Natural killer cell (primary cell): ENCODE data around the gene NIP7. TPM values are rescaled to one million over a fixed set of nuclear protein-coding genes. Genes with fewer than 3 reads are reported as not detected.

Source experiments
- ATAC-seq, 3 donors: fragments of 150-1000 bp in 2 of 3; fragments of 200-7000 bp in 1 of 3; cut with Tn5 transposase; 1 replicate in 1 of 3; 2 replicates in 2 of 3; pipeline ENCODE4 v1.10.0; 2021; ENCODE audit warnings: mild to moderate bottlenecking in 2 of 3, moderate library complexity in 2 of 3
- DNase-seq, 2 donors: peaks; one replicate each; pipeline versions ENCODE4 v3.0.0 to v3.0.0-alpha.2; 2013 to 2021; ENCODE audit warnings: mixed read lengths in 1 of 2
- H3K27ac ChIP-seq: one replicate; pipeline ENCODE4 v1.5.1; 2013; ENCODE audit warnings: mild to moderate bottlenecking, low read length
- H3K27me3 ChIP-seq: one replicate; pipeline ENCODE4 v1.6.1; 2013; ENCODE audit warnings: low read length; ENCODE audit not compliant: control insufficient read depth, insufficient read depth
- H3K36me3 ChIP-seq: one replicate; pipeline ENCODE4 v1.6.1; 2013; ENCODE audit warnings: low read length; ENCODE audit not compliant: control insufficient read depth, insufficient read depth
- H3K4me1 ChIP-seq: one replicate; pipeline ENCODE4 v1.6.1; 2013; ENCODE audit warnings: low read length; ENCODE audit not compliant: control insufficient read depth, insufficient read depth
- H3K4me3 ChIP-seq: one replicate; pipeline ENCODE4 v1.5.1; 2013; ENCODE audit warnings: low read length
- H3K9me3 ChIP-seq: one replicate; pipeline ENCODE4 v1.6.1; 2013; ENCODE audit warnings: low read length; ENCODE audit not compliant: control insufficient read depth, insufficient read depth
- H3K27ac Mint-ChIP-seq, 2 donors: one replicate each; pipeline ENCODE4 v1.8.0; 2022; ENCODE audit warnings: mild to moderate bottlenecking in 2 of 2, mixed read lengths in 2 of 2, moderate library complexity in 1 of 2
- H3K27me3 Mint-ChIP-seq, 2 donors: one replicate each; pipeline ENCODE4 v1.8.0; 2022; ENCODE audit warnings: low read depth in 2 of 2, mixed read lengths in 2 of 2
- H3K36me3 Mint-ChIP-seq: one replicate; pipeline ENCODE4 v1.8.0; 2022; ENCODE audit warnings: mixed read lengths
- H3K4me1 Mint-ChIP-seq, 2 donors: one replicate each; pipeline ENCODE4 v1.8.0; 2022; ENCODE audit warnings: mixed read lengths in 2 of 2
- H3K4me3 Mint-ChIP-seq: one replicate; pipeline ENCODE4 v1.8.0; 2022; ENCODE audit warnings: mild to moderate bottlenecking, moderate library complexity, mixed read lengths
- H3K9me3 Mint-ChIP-seq, 2 donors: one replicate each; pipeline ENCODE4 v1.8.0; 2022; ENCODE audit warnings: mixed read lengths in 2 of 2
- WGBS: methylation state at CpG from one replicate; pipeline ENCODE4 v1.1.7; 2013; ENCODE audit warnings: missing lambda C conversion rate; ENCODE audit not compliant: insufficient coverage; 5-methylcytosine and 5-hydroxymethylcytosine counted together
- intact Hi-C: fragments of 100-400 bp; cut with micrococcal nuclease; formaldehyde crosslinking; loops from one replicate; pipeline ENCODE4 v1.14.2; 2022
- total RNA-seq, 4 donors: library from RNA; stranded (reverse); fragments of 120-200 nt in 1 of 4; gene quantifications; one replicate each; pipeline versions ENCODE4 v1.2.3 to v1.2.4, GENCODE V29; 2013 to 2022
- TF ChIP-seq, protein P1 (sequence below): fragments of 200-600 bp; IDR thresholded peaks from one replicate; pipeline ENCODE4 v1.8.0; 2022; ENCODE audit warnings: antibody characterized with exemption

Gene NIP7
- total RNA-seq, 3 donors from 2014 or later (not counting 1 experiment from before 2014, with no cell fraction given), result 33.7 to 41.8 (median 37.7) TPM

DNA sequence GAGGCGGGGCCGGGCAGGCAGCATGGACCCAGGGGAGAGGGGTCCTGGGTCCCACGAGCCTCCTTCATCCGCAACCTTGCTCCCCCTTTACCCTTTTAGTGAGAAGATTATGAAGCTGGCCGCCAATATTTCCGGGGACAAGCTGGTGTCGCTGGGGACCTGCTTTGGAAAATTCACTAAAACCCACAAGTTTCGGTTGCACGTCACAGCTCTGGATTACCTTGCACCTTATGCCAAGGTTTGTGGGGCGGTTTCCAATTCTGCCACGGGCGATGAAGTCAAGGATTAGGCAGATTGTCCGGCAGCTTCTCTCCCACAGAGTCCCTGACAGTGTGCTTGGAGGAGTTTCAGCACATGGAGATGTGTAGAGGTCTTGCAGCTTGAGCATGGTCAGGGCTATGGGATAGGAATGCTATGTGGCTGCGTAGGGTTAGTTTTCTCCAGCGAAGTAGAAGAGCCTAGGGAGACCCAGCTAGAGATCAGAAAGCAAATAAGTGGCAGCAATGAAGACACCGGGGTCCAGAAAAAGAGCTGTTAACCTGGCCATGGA, 598 bp downstream of the NIP7 start:
- peak overlapping the region; percentile 94 to 99 for H3K27ac Mint-ChIP-seq
- WGBS, result 4% methylated on average over 15 of the region's 16 CpGs
- Histone ChIP-seq H3K9me3 (no peaks in the 10 kb centered on the region), H3K4me3 (peak overlapping the region; percentile 88), H3K4me1 (peaks cover 27% of the 10 kb centered on the region), H3K27ac (peak overlapping the region; percentile 72), H3K27me3 (no peaks in the 10 kb centered on the region), H3K36me3 (peaks cover 25% of the 10 kb centered on the region)
- H3K36me3 Mint-ChIP-seq, result peaks cover 9% of the 10 kb centered on the region
- ATAC-seq, result no peak
- H3K9me3 Mint-ChIP-seq, result no peaks in the 10 kb centered on the region
- intact Hi-C loops, result no loop called here
- H3K27me3 Mint-ChIP-seq, result no peaks in the 10 kb centered on the region
- no peak for DNase-seq
- H3K4me1 Mint-ChIP-seq, result peaks cover 36 to 38% of the 10 kb centered on the region in 2 donors
- peak overlapping the region; percentile 100 for H3K4me3 Mint-ChIP-seq
- TF ChIP-seq, protein P1, sequence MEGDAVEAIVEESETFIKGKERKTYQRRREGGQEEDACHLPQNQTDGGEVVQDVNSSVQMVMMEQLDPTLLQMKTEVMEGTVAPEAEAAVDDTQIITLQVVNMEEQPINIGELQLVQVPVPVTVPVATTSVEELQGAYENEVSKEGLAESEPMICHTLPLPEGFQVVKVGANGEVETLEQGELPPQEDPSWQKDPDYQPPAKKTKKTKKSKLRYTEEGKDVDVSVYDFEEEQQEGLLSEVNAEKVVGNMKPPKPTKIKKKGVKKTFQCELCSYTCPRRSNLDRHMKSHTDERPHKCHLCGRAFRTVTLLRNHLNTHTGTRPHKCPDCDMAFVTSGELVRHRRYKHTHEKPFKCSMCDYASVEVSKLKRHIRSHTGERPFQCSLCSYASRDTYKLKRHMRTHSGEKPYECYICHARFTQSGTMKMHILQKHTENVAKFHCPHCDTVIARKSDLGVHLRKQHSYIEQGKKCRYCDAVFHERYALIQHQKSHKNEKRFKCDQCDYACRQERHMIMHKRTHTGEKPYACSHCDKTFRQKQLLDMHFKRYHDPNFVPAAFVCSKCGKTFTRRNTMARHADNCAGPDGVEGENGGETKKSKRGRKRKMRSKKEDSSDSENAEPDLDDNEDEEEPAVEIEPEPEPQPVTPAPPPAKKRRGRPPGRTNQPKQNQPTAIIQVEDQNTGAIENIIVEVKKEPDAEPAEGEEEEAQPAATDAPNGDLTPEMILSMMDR, result no peak

DNA sequence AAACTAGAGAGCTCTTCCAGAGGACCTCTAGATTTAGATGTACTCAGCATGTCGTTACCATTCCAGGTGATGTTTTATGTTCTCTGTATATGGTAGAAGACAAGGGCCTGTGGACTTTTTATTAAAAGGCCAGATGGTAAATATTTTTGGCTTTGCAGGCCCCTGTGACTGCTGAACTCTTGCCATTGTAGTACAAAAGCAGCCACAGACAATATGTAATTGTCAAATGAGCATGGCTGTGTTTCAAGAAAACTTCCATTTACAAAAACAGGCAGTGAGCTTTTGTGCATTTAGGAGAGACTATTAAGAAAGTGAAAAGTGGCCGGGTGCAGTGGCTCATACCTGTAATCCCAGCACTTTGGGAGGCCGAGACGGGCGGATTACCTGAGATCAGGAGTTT, 4.6 kb downstream of the NIP7 start:
- H3K4me3 Mint-ChIP-seq, result no peak overlapping the region
- H3K36me3 Mint-ChIP-seq, result no peaks in the 10 kb centered on the region
- Histone ChIP-seq H3K4me3 (no peak overlapping the region), H3K27me3 (no peaks in the 10 kb centered on the region), H3K9me3 (no peaks in the 10 kb centered on the region), H3K36me3 (peaks cover 14% of the 10 kb centered on the region), H3K4me1 (peaks cover 24% of the 10 kb centered on the region), H3K27ac (no peak overlapping the region)
- intact Hi-C loops, result no loop called here
- TF ChIP-seq, protein P1, result no peak
- peaks cover 23 to 31% of the 10 kb centered on the region in 2 donors for H3K4me1 Mint-ChIP-seq
- no peak for ATAC-seq
- DNase-seq, result no peak
- no peaks in the 10 kb centered on the region for H3K27me3 Mint-ChIP-seq
- H3K9me3 Mint-ChIP-seq, result no peaks in the 10 kb centered on the region
- no peak overlapping the region for H3K27ac Mint-ChIP-seq
- WGBS, result 92% methylated on average over 5 of the region's 5 CpGs

DNA sequence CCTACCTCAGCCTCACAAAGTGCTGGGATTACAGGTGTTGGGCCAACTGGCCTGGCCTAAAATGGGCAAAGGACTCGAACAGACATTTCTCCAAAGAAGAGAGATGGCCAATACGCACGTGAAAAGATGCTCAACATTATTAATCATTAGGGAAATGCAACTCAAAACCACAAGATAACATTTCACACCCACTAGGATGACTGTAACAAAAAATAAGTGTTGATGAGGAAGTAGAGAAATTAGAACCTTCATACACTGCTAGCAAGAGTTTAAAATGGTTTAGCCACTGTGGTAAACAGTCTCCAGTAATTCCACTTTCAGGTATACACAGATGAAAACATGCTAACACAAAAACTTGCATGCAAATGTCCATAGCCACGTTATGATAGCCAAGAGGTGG, 6.4 kb downstream of the NIP7 start:
- Mint-ChIP-seq H3K9me3 (no peaks in the 10 kb centered on the region), H3K4me1 (peaks cover 7 to 14% of the 10 kb centered on the region in 2 donors), H3K27me3 (no peaks in the 10 kb centered on the region), H3K27ac (peak overlapping the region; percentile 48 to 69), H3K4me3 (no peak overlapping the region), H3K36me3 (no peaks in the 10 kb centered on the region)
- H3K4me1 ChIP-seq, result peaks cover 12% of the 10 kb centered on the region
- WGBS, result 35% methylated on average over 2 of the region's 4 CpGs
- peaks cover 18% of the 10 kb centered on the region for H3K36me3 ChIP-seq
- peak in 1 of 2 donors; percentile 19 for DNase-seq
- no peaks in the 10 kb centered on the region for H3K27me3 ChIP-seq
- H3K27ac ChIP-seq, result no peak overlapping the region
- no peak overlapping the region for H3K4me3 ChIP-seq
- H3K9me3 ChIP-seq, result no peaks in the 10 kb centered on the region
- intact Hi-C loops, result no loop called here
- ATAC-seq, result peak; percentile 70 to 75 (median 70)
- TF ChIP-seq, protein P1, result no peak

DNA sequence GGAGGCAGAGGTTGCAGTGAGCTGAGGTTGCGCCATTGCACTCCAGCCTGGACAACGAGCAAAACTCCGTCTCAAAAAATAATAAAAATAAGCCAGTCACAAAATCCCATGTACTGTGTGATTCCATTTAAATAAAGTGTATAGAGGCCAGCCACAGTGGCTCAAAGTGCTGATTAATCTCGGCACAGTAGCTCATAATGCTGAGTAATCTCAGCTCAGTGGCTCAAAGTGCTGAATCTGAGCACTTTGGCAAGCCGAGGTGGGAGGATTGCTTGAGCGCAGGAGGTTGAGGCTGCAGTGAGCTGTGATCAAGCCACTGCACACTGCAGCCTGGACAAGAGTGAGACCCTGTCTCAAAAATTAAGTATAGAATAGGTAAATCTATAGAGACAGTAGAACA, 7.1 kb downstream of the NIP7 start:
- Histone ChIP-seq H3K36me3 (peaks cover 11% of the 10 kb centered on the region), H3K27ac (no peak overlapping the region), H3K27me3 (no peaks in the 10 kb centered on the region), H3K9me3 (no peaks in the 10 kb centered on the region), H3K4me3 (no peak overlapping the region), H3K4me1 (peaks cover 12% of the 10 kb centered on the region)
- intact Hi-C loops, result no loop called here
- Mint-ChIP-seq H3K27me3 (no peaks in the 10 kb centered on the region), H3K36me3 (no peaks in the 10 kb centered on the region), H3K27ac (peak overlapping the region in 1 of 2 donors; percentile 69), H3K4me1 (peaks cover 7 to 14% of the 10 kb centered on the region in 2 donors), H3K4me3 (no peak overlapping the region), H3K9me3 (no peaks in the 10 kb centered on the region)
- DNase-seq, result no peak
- TF ChIP-seq, protein P1, result no peak
- ATAC-seq, result no peak
- WGBS, result 94% methylated on average over 6 of the region's 6 CpGs
